Fibroblast of skin of right quadriceps (primary cell): ENCODE data around the gene SMIM33.
"Not testable (repeated sequence)": the region's sequence is repeated elsewhere in the genome, so short reads cannot be mapped to it uniquely, and the experiment has no call there.

Experiments used
- DNase-seq: peaks from one replicate; pipeline ENCODE4 v3.0.0-alpha.2; 2013

The SMIM33 gene

DNA sequence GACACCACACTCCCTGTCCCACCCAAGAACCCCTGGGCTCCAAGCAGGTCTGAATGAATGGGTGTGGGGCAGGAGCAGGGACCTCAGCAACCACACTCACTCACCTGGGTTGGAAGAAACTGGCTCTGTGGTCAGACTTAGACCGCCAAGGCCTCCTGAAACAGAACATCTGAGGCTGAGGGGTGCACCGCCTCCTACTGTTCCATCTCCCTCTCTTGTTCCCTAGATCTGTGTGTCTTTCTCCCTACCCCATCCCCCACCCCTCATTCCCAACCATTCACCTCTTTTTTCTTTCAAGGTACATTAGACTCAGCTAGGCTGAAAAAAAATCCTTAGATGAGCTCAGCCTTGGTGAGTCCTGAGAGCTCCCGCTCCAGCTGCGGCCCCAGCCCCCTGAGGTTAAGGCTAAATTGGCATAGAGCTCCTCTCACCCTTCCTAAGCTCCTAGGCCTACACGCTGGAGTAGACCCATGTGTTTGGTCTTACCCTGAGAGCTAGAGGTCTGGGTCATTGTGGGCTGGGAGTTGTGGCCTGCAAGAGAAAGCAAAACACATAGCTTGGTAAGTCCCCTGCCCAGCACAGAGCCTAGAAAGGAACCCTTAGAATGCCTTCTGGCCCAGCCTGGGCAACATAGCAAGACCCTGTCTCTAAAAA lies 13.0 kb upstream of the SMIM33 start:
- DNase-seq = no peak

DNA sequence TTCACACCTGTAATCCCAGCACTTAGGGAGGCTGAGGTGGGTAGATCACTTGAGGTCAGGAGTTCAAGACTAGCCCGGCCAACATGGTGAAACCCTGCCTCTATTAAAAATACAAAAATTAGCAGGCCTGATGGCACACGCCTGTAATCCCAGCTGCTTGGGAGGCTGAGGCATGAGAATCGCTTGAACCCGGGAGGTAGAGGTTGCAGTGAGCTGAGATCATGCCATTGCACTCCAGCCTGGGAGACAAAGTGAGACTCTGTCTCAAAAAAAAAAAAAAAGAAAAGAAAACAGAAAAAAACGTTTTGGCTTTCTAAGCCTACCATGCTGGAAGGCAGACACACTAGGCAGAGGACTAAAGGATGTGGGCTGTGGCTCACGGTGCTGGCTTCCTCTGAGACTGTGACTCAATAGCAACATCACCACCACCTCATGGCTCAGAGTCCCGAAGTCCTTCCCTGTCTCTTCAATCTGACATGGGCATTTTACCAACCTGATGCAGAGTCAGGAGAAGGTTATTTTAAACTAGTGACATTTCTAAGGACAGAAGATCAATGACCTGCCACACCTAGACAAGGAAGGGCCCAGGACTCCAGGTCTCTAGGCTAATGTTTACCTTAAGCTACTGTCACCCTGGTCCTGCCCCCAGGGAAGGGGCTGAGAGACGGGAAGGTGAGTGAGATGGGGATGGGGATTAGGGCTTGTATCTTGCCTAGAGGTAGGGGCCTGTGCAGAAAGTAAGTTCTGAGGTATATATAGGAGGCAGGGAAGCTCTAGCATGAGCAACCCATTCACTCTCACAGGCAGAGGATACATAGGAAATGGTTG lies 12.0 kb upstream of the SMIM33 start:
- peak; percentile 74 for DNase-seq

DNA sequence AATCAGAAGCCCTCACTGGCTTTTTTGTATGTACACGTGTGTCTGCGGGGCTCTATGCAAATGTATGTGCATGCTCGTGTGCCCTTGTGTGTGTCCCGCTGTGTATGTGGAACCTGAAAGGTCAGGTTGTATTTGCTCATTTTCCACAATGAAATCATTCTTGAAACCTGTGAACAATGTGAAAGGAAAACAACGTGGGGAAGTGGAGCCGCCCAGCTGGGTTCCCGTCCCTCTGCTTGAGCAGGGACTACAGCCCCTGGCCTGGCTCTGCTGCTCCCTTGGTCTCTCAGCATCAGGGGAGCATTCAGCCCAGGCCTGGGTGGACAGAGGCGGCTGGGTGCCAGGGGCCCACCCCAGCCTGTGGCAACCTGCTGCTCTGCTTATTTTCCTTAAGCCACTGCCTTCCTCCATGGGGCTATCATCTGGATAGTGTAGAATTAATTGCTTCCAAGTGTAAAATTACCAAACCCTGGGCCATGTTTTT lies 11.3 kb upstream of the SMIM33 start:
- no peak for DNase-seq

DNA sequence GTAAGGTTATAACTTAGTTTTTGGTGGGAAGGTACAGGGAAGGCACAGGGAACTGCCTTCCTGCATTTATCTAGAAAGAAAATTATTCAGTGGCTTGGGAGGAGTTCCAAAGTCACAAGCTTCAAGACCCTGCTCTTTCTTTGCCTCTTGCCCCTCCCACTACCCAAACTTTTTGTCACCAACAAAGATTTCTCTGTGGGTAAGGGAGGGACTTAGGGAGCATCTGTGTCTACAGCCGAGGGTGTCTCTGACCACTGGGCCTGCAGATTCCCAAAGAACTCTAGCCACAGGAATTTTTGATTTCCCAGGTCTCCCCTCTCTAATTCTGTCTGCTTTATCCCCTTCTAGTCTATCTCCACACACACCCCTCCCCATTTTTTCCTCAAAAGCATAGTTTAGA lies 10.3 kb upstream of the SMIM33 start:
- DNase-seq = no peak

DNA sequence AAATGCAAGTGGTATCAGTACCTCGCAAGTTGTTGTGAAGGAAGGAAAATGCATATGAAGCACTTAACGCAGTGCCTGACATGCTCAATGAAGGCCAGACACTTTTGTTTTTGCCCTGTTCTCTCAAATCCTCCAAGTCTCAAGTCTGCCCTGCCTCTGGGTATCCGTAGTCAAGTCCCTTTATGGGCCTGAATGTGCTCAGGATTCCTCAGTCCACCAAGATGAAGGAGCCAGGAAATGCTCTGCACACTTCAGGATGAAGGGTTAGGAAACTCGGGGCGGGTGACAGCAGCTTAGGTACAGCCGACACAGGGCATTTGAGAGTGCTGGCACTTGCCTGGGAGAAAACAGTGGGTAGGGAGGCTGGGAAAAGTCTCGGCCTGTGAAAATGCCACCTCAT lies 9.6 kb upstream of the SMIM33 start:
- DNase-seq = no peak

DNA sequence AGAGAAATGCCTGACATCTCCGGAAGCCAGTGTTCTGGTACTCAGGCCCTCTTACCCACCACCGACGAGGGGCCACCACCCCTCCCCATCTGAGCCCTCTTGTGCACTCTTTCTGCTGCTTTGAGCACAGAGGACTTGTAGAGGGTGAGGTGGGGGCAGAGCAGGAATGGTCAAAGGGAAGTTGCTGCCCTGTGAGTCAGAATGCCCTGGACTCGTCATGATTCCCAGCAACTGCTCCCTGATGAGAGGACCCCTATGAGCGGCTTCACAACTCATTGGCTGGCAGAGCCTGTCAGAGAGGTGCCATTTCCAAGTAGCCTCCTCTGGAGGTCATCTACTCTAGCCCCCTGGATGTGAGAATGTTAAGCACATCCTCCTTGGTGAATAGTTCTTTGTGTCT lies 9.1 kb upstream of the SMIM33 start:
- no peak for DNase-seq

DNA sequence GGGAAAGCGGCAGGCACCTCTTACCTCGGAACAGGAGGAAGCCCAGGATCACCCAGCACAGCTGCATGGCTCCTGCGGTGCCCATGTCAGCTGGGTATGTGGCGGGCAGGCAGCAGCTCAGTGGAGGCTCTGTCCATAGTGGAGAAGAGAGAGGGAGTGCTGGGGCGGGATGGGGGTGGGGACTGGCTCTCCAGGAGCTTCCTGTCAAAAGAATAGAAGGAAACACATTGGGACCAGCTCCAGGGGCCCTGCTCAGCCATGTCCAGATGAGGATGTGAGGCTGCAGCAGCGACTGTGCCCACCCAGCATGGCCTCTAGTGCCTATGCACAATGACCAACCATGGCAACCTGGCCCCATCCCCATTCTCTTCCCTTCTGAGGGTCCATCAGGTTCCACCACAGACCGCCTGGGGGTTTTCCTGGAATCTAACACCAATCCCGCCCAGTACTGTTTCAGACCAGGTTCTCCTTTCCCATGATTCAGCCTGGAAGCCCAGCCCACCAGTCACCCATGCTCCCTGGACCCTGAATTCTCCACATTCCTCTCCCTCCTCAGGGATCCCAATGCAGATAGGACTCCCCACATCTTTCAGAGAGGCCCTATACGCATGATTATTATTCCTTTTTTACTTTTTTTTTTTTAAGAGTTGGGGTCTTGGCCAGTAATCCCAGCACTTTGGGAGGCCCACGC lies 8.1 kb upstream of the SMIM33 start, which contains the start of gene ECSCR:
ECSCR (minus strand) TSS at position 158 of the 691 bp plus-strand sequence; CDS start at position 85, 73 bp downstream.
- DNase-seq = no peak

DNA sequence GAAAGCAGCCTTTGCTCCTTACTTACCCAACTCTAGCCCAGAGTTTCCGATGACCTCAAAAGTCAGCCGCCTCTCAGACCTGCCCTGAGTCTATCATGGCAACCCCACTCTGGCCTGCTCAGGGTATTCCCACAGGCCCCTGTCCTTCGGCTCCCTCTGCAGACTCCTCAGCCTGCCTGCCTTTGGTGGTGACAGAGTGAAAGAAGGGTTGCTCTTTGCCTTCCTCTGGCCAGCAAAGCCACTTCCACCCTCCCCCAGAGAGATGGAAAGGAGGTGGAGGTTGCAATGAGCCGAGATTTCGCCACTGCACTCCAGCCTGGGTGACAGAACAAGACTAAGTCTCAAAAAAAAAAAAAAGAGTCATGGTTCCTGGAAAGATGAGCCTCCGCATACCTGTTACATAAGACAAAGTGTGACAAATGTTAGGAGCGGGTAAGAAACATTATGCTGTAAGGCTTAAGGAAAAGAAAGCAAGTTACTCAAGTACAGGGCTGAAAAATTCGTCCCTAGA lies 2.3 kb upstream of the SMIM33 start:
- no peak for DNase-seq

DNA sequence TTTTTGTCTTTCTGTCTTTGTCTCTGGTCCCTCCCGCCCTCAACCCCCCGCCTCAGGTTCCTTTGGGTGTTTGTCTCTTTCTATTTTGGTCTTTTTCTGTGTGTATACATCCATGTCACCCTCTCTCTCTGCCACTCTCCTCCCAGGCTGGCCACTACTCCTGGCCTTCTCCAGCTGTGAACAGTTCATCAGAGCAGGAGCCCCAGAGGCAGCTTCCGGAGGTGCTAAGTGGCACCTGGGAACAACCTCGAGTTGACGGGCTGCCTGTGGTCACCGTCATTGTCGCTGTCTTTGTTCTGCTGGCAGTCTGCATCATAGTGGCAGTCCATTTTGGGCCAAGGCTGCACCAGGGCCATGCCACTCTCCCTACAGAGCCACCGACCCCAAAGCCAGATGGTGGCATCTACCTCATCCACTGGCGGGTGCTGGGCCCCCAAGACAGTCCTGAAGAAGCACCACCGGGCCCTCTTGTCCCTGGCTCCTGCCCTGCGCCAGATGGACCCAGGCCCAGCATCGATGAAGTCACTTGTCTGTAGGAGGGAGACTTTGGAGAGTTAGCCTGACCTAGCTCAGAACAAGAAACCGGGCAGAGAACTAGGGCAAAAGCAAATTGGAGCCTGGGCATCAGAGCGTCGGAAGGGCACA lies 1.7 kb downstream of the SMIM33 start:
- no peak for DNase-seq

DNA sequence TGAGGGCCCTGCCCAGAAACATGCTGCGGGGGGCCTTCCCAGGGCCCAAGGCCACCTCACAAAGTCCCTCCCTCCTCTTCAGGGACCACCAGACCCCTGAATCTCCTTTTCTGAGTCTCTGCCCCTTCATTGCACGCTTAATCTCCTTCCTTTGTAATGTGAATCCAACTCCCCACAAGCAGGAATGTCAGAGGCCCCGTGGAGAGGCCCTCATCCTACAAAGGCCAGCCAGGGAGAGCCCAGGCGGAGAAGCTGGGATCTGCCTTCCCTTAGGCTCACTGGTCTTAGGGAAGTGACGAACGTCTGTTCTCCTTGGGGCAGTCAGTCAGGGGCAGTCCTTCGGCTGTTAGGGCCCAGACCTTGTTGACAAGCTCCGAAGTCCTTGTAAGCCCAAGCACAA lies 2.3 kb downstream of the SMIM33 start:
- peak; percentile 31 for DNase-seq

DNA sequence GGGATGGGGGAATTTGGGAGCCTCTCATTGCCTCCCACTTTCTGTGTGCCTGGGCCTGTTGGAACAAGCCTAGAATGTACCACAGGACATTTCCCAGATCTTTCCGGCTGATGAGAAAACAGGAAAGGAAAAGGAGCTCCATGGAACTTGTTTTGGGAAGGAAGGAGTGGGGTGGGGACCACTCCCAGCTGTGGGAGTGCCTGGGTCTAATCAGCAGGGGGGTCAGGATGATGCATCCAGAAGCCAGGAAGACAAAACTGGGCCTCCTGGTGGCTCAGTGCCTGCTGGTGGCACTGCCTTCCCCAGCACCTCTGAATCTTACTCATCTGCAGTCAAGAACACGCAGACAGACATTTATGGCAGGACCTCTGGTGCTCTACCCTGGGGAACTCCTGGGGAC lies 2.8 kb downstream of the SMIM33 start:
- DNase-seq = peak; percentile 40

DNA sequence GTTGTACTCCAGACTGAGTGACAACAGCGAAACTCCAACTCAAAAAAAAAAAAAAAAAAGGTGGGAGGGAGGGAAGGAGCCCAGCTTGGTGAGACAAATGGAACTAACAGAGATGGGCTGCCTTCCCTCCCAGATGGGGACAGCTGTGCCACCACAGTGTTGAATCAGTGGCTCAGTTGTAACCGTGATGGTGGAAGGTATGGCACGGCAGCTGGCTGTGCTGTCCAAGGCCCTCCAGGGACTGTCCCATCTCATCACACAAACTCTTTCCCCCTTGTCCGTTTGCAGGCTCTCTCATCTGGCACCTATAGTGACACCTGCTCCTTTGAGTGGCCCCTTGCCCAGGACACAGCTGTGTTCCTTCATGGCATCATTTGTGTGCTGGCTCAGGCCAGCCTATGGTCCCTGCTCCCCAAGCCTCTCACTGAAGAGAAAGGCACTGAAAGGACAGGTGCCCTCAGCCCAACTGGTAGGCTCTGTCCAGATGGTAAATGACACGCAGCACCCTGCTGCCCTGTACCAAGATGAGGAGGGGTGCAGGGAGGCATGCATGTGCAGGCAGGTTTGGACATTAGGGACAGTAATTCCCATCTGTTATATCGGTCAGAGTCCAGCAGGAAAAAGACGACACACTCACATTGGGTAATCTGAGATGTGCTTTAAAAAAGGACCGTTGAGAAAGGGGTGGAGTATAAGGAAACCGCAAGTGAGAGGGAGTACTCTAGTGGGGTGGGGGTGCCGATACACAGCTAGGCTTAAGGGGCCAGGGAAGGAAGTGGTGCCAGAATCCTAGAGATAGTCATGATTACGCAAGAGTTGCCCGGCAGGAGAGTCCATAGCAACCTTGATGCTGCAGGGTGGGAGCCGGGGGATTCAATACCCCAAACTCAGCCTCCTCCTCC lies 4.3 kb downstream of the SMIM33 start:
- peak; percentile 86 for DNase-seq

DNA sequence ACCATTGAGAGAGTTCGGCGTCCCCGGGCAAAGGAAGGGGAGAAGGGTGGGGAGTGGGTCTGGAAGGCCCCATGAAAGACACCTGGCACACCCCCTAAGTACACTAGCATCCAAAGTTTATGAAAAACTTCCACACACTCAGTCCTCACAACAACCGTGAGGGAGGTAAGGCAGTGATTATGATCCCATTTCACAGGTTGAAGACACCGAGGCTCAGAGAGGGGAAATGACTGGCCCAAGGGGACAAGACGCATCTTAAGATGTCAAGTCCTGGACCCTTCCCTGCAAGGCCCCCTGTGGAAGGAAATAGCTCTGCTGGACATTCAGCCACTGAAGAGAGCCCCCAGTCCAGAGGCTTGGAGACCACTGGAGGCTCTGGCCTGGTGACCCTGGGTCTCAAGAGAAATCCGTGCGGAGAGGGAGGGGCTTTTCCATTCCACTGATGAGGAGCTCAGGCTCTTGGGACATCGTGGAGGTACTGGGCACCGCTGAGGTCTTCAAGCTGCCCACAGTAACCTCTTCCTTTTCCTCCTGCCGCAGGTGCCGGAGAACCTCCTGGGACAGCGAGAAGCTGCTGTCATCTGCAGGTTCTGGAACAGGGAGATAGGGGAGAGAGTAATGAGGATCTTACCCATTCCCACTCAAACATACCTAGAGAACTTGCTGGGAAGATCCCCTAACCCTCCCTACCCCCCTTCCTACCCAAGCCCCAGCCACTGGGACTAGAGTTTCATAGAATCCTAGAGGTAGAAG lies 5.2 kb downstream of the SMIM33 start:
- no peak for DNase-seq

DNA sequence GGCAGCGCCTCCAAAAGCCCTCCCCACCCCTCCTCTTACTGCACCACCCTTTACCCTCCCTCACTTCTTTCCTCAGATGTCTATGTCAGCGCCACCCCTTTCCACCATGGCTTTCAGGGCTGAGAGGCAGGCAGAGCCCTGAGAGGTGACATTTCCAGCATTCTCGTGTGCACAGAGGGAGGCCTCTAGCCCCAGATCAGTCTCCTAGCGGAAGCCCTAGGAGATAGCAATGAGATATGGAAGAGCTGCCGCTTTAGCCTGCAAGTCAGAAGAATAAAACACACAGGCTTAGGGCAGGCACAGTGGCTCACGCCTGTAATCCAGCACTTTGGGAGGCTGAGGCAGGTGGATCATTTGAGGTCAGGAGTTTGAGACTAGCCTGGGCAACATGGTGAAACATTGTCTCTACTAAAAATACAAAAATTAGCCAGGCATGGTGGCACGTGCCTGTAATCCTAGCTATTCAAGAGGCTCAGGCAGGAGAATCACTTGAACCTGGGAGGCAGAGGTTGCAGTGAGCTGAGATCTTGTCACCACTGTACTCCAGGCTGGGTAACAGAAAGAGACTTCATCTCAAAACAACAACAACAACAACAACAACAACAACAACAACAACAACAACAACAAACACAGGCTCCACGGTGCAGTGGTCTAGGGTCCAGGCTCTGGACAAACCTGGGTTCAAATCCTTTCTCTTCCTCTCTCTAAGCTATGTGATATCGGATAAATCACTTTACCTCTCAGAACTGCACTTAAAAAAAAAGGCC lies 8.0 kb downstream of the SMIM33 start:
- not testable (repeated sequence) for DNase-seq

DNA sequence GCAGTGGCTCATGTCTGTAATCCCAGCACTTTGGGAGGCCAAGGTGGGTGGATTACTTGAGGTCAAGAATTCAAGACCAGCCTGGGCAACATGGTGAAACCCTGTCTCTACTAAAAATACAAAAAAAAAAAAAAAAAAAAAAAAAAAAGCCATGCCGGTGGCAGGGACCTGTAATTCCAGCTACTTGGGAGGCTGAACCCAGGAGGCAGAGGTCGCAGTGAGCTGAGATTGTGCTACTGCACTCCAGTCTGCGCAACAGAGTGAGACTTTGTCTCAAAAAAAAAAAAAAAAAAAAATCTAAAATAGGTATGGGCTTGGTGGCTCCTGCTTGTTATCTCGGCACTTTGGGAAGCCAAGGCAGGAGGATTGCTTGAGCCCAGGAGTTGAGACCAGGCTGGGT lies 8.9 kb downstream of the SMIM33 start:
- not testable (repeated sequence) for DNase-seq

DNA sequence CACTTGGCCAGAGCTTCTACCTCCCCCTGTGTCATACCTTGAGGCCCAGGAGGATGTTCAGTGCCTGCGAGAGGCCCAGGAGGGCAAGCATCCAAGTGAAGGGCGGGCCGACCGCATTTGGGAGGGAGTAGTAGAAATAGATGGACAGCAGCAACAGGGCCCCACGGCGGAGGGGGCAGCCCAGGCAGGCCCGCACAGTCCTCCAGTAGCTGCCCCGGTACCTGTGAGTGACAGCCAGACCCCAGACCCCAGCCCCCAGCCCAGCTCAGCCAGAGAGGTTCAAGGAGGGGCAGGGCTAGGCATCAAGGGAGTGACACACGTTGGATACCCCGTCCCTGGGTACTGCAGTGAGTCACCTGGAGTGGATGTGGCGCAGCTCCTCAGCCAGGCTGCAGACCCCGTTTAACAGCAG lies 10.3 kb downstream of the SMIM33 start:
- no peak for DNase-seq

DNA sequence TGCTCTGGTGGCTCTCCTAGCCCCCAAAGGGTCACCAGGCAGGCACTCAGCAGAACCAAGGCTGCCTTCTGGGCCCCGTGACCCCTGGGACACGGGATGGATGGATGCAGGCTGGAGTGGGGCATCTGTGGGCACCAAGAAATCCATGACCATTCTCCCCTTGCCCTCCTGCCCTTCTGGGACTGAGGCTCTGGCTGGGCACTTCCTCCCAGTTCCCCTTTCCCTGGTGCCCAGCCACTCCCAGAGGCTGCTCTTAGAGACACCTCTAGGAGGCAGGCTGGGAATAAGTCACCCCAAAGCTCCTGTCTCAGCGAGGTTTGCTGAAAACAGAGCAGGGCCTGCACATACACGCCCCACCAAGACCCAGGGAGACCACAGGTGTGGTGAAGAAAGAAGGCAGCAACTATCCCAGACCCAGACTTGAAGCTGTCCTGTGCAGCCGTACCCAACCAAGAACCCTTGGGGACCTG lies 10.8 kb downstream of the SMIM33 start:
- no peak for DNase-seq

DNA sequence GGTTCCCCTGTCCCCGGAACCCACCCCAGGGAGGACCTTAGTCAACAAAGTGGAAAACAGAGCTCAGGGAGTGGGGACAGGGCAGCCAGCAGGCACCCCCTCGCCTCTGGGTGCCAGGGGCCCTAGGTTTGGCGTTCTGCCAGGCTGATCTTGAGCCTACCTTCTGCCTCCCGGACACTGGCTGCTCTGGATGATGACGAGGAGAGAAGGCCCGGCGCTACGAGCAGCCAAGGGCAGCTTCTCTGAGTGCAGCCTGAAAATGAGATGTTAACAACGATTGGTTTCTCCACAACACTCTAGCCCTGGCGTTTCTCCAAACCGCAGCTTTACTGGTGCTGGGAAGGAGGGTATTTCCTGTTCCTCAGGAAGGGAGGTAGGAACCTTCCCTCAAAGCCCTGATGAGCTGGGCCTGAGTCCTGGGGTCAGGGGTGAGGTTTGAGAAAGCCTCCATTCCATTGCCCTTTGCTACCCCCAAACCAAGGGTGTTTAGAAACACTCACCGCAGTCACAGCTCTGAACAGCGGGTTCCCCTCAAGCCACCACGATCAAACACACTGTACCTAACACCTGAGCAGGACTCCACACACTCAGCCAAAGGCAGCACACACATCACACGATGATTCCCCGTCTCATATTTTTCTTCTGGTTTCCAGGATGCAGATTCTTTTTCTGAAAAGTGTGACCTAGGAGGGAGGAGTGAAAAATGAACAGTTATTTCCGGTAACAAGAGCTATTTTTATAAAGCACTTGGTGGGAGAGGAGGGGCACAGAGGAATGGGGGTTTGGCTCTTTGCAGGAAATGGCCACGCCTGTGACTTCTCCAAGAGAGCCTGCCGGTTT lies 11.5 kb downstream of the SMIM33 start, which contains the start of gene STING1:
STING1 (minus strand) TSS at position 709 of the 840 bp plus-strand sequence. CDS start 1,054 bp downstream, outside the sequence.
- DNase-seq = peak; percentile 99

DNA sequence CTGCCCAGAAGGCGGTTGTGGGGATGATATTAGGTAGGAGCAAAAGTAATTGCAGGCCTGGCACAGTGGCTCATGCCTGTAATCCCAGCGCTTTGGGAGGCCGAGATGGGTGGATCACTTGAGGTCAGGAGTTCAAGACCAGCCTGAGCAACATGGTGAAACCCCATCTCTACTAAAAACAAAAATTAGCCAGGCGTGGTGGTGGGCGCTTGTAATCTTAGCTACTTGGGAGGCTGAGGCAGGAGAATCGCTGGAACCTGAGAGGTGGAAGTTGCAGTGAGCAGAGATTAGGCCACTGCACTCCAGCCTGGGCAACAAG lies 12.0 kb downstream of the SMIM33 start:
- not testable (repeated sequence) for DNase-seq
